ENCODE measurements around the gene DHX16. TPM values are rescaled to one million over a fixed set of nuclear protein-coding genes. Genes with fewer than 3 reads are reported as not detected.
A peak's percentile ranks its signal among the peaks of the same experiment; 100 is the strongest.

The DHX16 gene
- total and polyA plus RNA-seq, 2 experiments from 2014 or later, result 16.0 to 31.3 TPM

DNA sequence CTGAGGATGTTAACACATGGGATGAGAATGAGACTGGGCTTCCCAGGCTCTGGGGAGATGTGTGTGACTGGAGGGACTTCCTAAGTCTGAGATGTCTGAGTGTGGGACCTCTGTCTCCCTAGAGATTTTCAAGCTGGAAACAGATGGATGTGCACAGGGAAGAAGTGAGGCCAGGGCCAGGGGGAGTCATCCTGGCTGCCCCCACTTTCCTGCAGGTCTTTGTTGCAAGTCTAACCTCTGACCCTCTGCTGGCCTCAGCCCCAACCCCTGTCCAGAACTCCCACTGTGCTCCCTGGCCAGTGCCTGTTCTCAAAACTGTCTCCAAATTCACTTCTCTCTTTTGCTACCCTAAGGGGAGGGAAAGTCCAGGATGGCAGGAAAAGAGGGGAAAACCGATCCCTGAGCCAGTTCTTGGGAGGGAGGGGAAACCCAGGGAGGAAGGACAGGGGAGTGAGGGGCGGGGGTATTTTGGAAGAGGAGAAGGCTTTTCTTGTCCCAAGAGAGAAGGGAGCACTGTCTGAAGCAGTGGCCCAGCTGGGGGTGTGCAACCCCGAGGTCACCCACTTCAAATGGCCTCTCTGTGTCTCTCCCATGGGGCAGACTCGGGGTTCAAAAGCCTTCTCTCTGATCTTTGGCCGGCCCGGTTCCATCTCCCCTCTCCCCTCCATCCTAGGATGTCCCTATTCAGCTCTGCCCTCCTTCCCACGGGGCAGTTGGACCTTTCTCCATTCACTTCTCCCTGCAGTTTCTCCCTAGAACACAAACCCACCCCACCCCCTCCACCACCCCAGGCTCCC lies 10.6 kb upstream of the DHX16 start:
- peaks cover 22% of the 10 kb centered on the region for H3K79me2 ChIP-seq (replicated peaks; ENCODE audit: insufficient read depth)

More for the DNA sequence above, 10.6 kb upstream of the DHX16 start:
- peak overlapping the region; percentile 76 for H3K4me2 ChIP-seq
- ATAC-seq, result no peak
- peak overlapping the region; percentile 46 for H3K4me3 ChIP-seq
- Mint-ChIP-seq H3K27me3 (ENCODE audit: insufficient read depth, low read depth, poor library complexity) (peaks cover 28% of the 10 kb centered on the region), H3K36me3 (ENCODE audit: low read depth) (peaks cover 20% of the 10 kb centered on the region), H3K4me3 (peak overlapping the region; percentile 63), H3K4me1 (peaks cover 63% of the 10 kb centered on the region), H3K9me3 (no peaks in the 10 kb centered on the region; the same call in 2 of the 3 replicates), H3K27ac (no peak overlapping the region)
- H3K27me3 ChIP-seq (ENCODE audit: insufficient read depth), result 0 out of 2 replicates have a peak, but pooled peaks cover 5% of the 10 kb centered on the region
- H3F3A ChIP-seq (replicated peaks; ENCODE audit: low read depth), result 0 out of 2 replicates have a peak, but pooled peaks cover 9% of the 10 kb centered on the region
- TF ChIP-seq, protein P1, sequence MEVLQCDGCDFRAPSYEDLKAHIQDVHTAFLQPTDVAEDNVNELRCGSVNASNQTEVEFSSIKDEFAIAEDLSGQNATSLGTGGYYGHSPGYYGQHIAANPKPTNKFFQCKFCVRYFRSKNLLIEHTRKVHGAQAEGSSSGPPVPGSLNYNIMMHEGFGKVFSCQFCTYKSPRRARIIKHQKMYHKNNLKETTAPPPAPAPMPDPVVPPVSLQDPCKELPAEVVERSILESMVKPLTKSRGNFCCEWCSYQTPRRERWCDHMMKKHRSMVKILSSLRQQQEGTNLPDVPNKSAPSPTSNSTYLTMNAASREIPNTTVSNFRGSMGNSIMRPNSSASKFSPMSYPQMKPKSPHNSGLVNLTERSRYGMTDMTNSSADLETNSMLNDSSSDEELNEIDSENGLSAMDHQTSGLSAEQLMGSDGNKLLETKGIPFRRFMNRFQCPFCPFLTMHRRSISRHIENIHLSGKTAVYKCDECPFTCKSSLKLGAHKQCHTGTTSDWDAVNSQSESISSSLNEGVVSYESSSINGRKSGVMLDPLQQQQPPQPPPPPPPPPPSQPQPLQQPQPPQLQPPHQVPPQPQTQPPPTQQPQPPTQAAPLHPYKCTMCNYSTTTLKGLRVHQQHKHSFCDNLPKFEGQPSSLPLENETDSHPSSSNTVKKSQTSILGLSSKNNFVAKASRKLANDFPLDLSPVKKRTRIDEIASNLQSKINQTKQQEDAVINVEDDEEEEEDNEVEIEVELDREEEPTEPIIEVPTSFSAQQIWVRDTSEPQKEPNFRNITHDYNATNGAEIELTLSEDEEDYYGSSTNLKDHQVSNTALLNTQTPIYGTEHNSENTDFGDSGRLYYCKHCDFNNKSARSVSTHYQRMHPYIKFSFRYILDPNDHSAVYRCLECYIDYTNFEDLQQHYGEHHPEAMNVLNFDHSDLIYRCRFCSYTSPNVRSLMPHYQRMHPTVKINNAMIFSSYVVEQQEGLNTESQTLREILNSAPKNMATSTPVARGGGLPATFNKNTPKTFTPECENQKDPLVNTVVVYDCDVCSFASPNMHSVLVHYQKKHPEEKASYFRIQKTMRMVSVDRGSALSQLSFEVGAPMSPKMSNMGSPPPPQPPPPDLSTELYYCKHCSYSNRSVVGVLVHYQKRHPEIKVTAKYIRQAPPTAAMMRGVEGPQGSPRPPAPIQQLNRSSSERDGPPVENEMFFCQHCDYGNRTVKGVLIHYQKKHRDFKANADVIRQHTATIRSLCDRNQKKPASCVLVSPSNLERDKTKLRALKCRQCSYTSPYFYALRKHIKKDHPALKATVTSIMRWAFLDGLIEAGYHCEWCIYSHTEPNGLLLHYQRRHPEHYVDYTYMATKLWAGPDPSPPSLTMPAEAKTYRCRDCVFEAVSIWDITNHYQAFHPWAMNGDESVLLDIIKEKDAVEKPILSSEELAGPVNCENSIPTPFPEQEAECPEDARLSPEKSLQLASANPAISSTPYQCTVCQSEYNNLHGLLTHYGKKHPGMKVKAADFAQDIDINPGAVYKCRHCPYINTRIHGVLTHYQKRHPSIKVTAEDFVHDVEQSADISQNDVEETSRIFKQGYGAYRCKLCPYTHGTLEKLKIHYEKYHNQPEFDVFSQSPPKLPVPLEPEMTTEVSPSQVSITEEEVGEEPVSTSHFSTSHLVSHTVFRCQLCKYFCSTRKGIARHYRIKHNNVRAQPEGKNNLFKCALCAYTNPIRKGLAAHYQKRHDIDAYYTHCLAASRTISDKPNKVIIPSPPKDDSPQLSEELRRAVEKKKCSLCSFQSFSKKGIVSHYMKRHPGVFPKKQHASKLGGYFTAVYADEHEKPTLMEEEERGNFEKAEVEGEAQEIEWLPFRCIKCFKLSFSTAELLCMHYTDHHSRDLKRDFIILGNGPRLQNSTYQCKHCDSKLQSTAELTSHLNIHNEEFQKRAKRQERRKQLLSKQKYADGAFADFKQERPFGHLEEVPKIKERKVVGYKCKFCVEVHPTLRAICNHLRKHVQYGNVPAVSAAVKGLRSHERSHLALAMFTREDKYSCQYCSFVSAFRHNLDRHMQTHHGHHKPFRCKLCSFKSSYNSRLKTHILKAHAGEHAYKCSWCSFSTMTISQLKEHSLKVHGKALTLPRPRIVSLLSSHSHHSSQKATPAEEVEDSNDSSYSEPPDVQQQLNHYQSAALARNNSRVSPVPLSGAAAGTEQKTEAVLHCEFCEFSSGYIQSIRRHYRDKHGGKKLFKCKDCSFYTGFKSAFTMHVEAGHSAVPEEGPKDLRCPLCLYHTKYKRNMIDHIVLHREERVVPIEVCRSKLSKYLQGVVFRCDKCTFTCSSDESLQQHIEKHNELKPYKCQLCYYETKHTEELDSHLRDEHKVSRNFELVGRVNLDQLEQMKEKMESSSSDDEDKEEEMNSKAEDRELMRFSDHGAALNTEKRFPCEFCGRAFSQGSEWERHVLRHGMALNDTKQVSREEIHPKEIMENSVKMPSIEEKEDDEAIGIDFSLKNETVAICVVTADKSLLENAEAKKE (CRISPR knock-in tag; IDR thresholded peaks at IDR 0.05), result no peak
- TF ChIP-seq, protein P2, sequence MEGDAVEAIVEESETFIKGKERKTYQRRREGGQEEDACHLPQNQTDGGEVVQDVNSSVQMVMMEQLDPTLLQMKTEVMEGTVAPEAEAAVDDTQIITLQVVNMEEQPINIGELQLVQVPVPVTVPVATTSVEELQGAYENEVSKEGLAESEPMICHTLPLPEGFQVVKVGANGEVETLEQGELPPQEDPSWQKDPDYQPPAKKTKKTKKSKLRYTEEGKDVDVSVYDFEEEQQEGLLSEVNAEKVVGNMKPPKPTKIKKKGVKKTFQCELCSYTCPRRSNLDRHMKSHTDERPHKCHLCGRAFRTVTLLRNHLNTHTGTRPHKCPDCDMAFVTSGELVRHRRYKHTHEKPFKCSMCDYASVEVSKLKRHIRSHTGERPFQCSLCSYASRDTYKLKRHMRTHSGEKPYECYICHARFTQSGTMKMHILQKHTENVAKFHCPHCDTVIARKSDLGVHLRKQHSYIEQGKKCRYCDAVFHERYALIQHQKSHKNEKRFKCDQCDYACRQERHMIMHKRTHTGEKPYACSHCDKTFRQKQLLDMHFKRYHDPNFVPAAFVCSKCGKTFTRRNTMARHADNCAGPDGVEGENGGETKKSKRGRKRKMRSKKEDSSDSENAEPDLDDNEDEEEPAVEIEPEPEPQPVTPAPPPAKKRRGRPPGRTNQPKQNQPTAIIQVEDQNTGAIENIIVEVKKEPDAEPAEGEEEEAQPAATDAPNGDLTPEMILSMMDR (conservative IDR thresholded peaks at IDR 0.05; ENCODE audit: low read depth in 2 of 2), result no peak
- TF ChIP-seq, protein P3, sequence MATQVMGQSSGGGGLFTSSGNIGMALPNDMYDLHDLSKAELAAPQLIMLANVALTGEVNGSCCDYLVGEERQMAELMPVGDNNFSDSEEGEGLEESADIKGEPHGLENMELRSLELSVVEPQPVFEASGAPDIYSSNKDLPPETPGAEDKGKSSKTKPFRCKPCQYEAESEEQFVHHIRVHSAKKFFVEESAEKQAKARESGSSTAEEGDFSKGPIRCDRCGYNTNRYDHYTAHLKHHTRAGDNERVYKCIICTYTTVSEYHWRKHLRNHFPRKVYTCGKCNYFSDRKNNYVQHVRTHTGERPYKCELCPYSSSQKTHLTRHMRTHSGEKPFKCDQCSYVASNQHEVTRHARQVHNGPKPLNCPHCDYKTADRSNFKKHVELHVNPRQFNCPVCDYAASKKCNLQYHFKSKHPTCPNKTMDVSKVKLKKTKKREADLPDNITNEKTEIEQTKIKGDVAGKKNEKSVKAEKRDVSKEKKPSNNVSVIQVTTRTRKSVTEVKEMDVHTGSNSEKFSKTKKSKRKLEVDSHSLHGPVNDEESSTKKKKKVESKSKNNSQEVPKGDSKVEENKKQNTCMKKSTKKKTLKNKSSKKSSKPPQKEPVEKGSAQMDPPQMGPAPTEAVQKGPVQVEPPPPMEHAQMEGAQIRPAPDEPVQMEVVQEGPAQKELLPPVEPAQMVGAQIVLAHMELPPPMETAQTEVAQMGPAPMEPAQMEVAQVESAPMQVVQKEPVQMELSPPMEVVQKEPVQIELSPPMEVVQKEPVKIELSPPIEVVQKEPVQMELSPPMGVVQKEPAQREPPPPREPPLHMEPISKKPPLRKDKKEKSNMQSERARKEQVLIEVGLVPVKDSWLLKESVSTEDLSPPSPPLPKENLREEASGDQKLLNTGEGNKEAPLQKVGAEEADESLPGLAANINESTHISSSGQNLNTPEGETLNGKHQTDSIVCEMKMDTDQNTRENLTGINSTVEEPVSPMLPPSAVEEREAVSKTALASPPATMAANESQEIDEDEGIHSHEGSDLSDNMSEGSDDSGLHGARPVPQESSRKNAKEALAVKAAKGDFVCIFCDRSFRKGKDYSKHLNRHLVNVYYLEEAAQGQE (IDR thresholded peaks at IDR 0.05; ENCODE audit: unreplicated experiment), result no peak
- no peak for TF ChIP-seq EZH2phosphoT487 (IDR thresholded peaks at IDR 0.05; ENCODE audit: unreplicated experiment)
- TF ChIP-seq, protein P4, sequence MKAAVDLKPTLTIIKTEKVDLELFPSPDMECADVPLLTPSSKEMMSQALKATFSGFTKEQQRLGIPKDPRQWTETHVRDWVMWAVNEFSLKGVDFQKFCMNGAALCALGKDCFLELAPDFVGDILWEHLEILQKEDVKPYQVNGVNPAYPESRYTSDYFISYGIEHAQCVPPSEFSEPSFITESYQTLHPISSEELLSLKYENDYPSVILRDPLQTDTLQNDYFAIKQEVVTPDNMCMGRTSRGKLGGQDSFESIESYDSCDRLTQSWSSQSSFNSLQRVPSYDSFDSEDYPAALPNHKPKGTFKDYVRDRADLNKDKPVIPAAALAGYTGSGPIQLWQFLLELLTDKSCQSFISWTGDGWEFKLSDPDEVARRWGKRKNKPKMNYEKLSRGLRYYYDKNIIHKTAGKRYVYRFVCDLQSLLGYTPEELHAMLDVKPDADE (IDR thresholded peaks at IDR 0.05), result no peak
- TF ChIP-seq NANOG (IDR thresholded peaks at IDR 0.05; ENCODE audit: borderline replicate concordance), result no peak
- TF ChIP-seq POLR2AphosphoS5 (IDR thresholded peaks at IDR 0.05; ENCODE audit: low read depth), result no peak
- no peak for TF ChIP-seq ZNF114 (CRISPR knock-in tag; IDR thresholded peaks at IDR 0.05)
- TF ChIP-seq ZNF331 (CRISPR knock-in tag; IDR thresholded peaks at IDR 0.05; ENCODE audit: low read depth), result no peak
- no peak for TF ChIP-seq JUNB (IDR thresholded peaks at IDR 0.05; ENCODE audit: unreplicated experiment)
- no peak for TF ChIP-seq EZH2 (IDR thresholded peaks at IDR 0.05; ENCODE audit: low read depth, unreplicated experiment)
- TF ChIP-seq STAT1 (IDR thresholded peaks at IDR 0.05; ENCODE audit: unreplicated experiment), result no peak
- TF ChIP-seq CREB1 (CRISPR knock-in tag; IDR thresholded peaks at IDR 0.05; ENCODE audit: low read depth), result no peak
- no peak overlapping the region for H2AFZ ChIP-seq
- no peaks in the 10 kb centered on the region for H3K36me3 ChIP-seq (ENCODE audit: insufficient read depth)
- no peak for DNase-seq (ENCODE audit: low spot score)
- H3K9me2 ChIP-seq (ENCODE audit: insufficient read depth), result no peaks in the 10 kb centered on the region
- no peaks in the 10 kb centered on the region; the same call in 1 of the 2 replicates for H4K20me1 ChIP-seq (replicated peaks; ENCODE audit: insufficient read depth)
- H3K4me1 ChIP-seq (ENCODE audit: insufficient read depth), result peaks cover 48% of the 10 kb centered on the region
- peak overlapping the region; percentile 74; the same call in 1 of the 2 replicates for H3K27ac ChIP-seq (ENCODE audit: low read depth)

All from GM23338 (cell line).